D341Med (cell line): ENCODE results near the gene OR13J1.
"Not testable (repeated sequence)": the region's sequence is repeated elsewhere in the genome, so short reads cannot be mapped to it uniquely, and the experiment has no call there.

Experiments used
- DNase-seq: peaks from one replicate; pipeline ENCODE4 v3.0.0; 2012; ENCODE audit warnings: low spot score

OR13J1 gene, protein sequence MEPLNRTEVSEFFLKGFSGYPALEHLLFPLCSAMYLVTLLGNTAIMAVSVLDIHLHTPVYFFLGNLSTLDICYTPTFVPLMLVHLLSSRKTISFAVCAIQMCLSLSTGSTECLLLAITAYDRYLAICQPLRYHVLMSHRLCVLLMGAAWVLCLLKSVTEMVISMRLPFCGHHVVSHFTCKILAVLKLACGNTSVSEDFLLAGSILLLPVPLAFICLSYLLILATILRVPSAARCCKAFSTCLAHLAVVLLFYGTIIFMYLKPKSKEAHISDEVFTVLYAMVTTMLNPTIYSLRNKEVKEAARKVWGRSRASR

DNA sequence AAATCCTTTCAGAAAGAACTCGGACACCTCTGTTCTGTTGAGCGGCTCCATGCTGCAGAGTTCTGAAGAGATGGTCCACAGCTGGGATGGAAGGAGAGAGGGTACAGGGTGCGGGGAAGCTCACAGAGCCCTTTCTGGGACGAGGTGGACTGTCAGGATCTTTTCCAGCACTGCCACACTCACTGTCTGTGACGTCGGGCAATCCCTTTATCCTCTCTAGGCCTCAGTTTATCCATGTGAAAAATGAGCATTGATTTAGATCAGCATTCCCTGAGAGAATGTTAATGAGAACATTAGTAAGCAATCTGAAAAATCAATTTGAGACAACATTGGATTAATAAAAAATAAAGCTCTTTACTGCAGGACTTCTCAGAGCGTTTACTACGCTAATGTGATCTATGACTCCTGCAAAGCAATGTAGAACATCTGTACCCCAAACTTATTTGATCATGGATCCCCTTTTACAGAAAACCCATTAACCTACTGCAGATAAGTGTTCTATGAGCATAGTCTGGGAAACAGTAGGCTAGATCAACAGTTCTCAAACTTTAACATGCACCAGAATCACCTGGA, at the start of gene OR13J1:
TSS of gene OR13J1 (minus strand) at position 51 of the 573 bp plus-strand sequence. CDS start at position 51, 0 bp downstream.
- no peak for DNase-seq

DNA sequence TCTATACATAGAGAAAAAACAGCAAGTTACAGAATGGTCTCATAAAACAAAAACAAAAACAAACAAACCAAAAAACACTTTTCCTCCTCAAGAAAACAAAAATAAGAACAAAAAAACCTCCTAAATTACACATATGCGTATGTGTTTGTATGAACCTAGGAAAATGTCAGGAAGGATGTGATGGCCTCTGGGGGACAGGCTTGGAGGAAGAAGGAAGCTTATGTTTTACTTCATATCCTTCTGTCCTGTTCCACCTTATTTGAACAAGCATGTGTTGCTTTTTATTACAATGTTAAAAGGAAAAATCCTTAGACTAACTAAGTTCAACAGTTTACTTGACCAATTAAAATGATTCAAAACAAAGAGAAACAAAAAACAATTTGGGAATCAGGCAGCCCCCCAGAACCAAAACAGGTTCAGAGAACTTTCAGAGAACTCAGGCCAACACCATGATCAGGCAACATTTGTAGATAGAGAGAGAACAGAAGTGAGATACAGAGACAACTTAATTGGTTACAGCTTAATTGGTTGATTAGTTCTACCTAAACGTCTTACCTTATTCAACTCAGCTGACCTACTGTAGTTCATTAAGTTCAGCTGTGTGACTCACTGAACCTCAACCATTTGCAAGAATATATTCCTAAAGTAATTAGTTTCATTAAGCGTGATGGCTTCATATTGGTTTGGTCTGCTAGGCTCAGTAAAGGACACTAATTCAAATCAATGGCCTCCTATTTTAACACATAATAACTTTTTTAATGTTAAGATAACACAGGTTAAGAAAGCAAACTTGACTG, 49.2 kb upstream of the OR13J1 start:
- no peak for DNase-seq

DNA sequence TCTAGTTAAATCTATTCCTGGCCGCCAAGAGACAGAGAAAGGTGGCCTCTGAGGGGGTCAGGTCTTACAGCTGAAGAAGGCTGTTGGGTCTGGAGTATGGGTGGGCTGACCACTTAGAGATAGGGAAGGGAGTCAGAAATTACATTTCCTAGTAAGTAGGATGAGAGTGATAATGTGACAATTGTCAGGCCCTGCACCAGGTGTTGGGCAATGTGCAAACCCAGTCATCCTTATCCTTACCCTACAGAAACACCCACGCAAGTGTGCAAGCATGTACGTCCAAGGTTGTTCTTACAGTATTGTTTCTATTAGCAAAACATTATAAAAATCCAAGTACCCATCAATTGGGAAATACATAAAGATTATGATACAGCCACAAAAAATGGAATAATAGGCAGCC, 48.6 kb upstream of the OR13J1 start:
- no peak for DNase-seq

DNA sequence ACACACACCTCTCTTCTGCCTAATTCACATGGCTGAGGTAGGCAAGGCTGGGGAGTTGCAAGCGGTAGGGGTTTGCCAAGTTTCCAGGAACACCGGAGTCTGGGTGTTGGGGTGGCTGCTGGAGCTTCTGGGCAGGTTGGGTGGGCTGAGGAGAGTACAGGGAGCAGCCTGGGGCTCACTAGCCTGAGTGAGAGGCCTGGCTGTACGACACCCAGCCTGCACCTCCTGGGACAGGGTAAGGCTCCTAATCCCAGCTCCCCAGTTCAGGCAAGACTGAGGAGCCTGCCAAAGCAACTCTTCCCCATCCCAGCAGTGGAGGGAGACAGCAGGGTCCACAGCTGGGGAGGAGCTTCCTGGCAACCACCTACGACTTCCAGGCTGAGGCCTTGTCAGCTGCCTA, 47.1 kb upstream of the OR13J1 start:
- no peak for DNase-seq

DNA sequence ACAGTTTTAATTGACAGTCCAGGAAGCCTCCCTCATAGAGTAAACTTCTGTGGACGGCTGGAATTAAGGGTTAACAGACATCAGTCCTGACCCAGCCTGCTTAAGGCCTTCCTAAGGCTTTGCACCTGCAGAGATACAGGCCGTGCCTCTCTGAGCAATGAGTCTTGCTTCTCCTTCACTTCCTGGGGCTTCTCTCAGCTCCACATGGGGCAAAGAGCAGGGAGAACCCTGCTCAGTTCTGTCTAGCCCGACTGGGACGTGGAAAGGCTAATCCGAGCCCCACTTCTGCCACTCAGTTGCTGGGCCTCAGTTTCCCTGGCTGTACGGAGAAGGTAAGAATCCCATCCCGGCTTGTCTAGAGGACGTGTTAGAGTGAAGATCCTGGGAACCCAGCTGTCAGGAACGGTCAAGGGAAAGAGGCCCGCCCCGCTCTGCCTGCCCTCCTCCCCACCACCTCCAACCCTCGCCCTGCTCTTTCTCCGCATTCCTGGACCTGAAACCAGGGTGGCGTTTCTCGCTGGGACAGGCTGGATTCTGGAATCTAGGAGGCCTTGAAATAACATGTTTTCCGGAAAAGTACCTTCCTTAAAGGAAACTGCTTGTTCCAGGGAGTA, 45.6 kb upstream of the OR13J1 start:
- DNase-seq = no peak

DNA sequence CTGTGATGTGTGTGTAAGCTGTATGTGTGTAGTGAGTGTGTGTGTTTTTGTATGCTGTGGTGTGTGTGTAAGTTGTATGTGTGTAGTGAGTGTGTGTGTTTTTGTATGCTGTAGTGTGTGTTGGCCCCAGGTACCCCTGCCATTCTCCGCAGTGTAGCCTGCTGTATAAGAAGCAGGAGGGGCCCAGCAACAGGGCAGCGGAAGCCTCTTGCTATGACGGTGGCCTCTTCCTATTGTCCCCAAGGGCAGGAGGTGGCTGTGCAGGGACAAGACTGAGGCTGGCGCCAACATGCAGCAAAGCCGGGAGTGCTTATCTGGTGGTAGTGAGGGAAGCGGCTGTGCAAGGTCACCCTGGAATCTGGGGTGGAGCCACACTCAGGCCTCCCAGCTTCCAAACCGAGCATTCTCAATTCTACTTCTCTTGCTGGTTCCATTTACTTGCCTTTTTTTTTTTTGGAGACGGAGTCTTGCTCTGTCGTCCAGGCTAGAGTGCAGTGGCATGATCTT, 44.2 kb upstream of the OR13J1 start:
- peak; percentile 48 for DNase-seq

DNA sequence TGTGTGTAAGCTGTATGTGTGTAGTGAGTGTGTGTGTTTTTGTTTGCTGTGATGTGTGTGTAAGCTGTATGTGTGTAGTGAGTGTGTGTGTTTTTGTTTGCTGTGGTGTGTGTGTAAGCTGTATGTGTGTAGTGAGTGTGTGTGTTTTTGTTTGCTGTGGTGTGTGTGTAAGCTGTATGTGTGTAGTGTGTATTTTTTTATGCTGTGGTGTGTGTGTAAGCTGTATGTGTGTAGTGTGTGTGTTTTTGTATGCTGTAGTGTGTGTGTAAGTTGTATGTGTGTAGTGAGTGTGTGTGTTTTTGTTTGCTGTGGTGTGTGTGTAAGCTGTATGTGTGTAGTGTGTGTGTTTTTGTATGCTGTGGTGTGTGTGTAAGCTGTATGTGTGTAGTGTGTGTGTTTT, 43.2 kb upstream of the OR13J1 start:
- not testable (repeated sequence) for DNase-seq

DNA sequence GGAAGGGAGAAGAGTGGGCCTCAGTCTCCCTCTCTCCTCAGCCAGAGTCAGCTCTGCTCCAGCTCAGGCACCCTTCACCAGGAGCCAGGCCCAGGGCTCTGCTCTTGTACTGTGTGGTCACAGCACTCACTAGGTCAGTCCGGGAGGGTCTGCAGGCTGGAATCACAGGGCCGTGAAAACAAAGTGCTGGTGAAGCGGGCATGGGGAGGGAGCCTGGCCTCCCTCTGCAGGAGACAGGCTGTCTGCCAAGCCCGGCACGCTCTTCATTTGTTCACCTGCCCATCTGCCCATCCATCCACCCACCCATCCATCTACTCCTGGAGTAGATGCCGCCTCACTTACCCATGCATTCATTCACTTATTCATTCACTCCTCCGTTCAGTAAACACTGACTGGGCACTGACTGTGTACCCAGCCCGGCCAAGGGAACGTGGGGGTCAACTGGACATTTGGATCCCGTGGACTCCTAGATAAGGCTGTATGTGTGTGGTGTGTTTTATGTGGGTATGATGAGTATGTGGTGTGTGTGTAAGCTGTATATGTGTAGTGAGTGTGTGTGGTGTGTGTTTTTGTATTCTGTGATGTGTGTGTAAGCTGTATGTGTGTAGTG, 42.7 kb upstream of the OR13J1 start:
- DNase-seq = no peak

DNA sequence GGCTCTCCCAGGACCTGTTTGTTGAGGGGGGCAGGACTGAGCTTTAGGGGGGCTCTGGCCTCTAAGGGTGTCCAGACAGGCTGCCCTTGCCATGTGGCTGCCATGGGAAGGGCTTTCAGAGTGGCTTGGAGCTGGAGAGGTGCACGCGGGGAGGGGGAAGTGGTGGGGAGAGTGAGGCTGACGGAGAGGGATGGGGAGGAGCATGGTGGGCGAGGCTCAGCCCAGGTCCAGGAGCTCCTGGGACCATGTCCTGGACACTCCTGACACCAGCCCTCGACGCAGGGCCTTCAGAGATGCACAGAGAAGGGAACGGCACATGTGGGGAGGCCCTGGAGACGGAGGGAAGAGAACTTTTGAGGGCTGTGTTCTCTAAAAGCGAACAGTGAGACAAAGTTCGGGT, 41.5 kb upstream of the OR13J1 start:
- DNase-seq = no peak

DNA sequence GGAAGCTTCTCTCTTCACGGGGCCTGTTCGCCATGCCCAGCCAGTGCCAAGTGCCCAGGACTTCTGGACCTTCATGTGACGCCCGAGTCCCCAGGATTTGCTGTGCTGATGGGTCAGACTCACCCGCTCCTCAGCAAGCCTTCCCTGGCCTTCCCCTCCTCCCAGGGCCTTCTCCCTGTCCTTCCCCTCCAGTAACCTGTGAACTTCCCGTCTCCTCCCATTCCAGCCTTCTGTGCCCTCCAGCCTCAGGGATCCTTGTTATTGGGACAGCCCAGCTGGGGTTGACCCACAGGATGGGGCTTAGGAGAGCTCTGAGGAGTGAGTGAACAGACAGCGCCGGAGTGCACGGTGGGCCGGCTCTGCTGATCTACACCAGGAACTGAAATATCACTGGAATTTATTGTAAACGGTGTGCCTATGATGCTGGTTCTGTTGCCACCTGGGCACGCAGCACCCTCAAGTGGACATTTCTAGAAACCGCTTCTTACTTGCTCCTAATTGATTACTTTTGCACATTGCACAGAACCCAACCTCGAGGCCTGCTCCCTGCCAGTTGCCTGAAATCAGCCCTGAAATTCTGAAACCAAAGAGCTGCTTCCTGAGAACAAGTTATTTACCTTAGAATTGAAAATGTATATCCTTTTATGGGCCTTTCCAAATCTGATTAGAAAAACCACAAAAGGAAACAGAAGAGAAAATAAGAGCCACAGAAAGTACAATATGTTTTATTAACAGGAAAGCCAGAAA, 40.6 kb upstream of the OR13J1 start:
- peak; percentile 64 for DNase-seq

DNA sequence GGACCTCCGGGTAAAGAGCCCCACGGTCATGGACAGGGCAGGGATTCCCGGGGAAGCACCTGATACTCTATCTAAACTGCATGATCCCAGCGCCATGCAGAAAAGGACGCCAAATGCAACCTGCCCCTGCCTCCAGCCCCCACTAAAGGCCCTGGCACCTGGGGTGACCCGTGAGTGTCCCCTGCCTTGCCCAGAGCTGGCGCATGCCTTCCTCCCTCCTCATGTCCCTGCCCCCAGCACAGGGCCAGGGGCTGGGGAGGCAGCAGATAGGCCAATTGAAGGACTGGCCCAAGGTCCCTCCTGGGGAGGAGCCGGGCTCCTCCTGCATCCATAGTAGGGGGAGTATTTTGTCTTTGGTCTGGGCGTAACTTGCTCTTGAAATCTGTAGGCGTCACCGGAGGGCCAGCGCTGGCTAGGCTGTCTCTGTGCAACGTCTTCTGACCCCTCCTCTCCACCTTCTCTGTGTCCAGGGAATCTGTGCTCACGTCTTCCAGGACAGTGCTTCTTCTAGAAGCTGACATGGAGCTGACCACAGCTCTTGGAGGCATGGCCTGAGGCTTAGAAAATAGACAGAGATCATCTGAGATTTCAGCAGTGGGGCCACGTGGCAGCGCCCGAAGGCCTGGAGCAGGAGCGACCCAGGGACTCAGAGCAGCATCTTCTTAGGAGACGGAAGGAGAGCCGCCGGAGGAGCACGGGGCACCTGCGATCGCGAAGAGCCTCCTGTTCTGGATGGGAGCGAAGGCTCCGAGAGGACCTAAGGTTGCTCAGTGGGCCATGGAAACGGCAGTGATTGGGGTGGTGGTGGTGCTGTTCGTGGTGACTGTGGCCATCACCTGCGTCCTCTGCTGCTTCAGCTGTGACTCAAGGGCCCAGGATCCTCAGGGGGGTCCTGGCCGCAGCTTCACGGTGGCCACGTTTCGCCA, 39.7 kb upstream of the OR13J1 start:
- DNase-seq = no peak

DNA sequence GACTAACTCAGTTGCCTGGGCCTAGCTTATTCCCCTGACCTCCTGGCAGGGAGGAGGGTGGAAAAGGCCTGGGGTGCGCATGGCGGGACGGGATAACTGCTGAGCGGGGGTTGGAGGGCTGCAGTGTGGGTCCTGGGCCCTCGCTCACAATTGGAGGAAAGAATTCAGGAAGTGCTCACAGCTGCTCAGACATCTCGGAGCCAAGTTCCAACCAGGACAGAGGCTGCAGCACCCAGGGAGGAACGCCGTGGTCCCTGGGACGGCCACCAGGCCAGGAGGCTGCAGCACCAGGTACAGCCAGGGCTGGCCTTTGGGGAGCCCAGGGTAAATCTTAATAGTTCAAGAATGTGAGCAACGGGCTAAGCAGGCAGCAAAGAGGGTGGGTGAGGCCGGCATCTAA, 39.1 kb upstream of the OR13J1 start, which contains the start of gene SPAAR:
TSS of gene SPAAR (plus strand) at position 217 of the 400 bp plus-strand sequence. CDS start 974 bp downstream, outside the sequence.
- DNase-seq = no peak

DNA sequence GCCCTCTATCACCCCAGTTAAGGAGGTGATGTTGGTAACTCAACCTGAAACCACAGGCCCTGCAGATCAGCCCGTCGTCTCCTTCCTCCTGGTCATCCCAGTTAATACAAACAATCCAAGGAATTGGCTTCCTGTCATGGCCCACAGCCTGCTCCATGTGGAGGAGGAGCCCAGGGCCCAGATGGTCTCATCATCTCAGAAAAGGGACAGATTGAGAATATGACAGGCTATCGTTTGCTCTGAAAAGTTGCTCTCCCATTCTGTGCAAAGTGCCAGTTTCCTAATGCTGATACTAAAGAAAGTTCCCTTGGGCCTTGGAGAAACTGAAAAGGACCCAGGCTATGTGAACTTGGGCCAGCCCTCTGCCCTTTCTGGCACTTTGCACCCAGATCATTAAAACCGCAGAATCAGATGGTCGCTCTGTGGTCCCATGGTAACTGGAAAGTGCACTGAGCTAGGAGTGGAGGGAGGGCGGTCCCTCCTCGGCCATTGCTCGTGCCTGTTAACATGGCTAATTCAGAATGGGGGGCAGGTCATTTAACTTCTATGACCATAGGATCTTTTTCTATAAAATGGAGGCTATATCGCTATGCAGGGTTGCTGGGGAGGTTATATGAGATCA, 38.4 kb upstream of the OR13J1 start:
- no peak for DNase-seq

DNA sequence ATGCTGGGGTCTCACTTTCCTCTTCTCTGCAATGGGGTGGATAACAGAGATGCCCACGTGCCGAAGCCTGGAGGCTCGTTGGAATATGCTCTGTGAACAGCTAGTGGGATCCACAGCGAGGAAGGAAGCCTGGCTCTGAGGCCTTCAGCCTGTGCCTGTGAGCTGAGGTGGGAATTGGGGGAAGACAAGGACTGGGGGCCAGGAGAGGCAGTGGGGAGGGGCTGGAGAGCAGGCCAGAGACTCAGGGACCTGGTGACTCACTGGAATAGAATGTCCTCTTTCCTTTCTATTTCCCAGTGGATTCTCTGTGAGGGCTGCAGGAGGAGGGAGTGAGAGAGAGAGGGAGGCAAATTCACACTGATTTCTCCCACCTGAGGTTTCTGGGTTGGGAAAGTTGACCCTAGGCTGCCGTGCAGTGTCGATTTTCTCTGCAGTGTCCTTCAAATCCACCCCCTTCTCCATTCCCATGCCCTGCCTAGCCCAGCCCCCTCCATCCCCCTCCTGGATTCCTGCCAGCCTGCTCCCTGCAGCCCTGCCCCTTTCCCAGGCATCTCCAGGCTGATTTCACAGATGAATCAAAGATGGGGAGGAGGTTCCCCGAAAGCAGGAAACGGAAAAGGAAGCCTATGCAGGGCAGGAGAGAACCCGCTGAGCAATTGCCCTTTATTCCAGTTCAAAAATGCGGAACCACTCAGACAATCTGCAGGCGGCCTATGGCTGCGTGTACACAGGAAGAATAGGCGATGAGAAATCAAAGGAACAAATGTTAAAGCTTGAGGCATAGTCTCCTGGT, 37.7 kb upstream of the OR13J1 start:
- no peak for DNase-seq

DNA sequence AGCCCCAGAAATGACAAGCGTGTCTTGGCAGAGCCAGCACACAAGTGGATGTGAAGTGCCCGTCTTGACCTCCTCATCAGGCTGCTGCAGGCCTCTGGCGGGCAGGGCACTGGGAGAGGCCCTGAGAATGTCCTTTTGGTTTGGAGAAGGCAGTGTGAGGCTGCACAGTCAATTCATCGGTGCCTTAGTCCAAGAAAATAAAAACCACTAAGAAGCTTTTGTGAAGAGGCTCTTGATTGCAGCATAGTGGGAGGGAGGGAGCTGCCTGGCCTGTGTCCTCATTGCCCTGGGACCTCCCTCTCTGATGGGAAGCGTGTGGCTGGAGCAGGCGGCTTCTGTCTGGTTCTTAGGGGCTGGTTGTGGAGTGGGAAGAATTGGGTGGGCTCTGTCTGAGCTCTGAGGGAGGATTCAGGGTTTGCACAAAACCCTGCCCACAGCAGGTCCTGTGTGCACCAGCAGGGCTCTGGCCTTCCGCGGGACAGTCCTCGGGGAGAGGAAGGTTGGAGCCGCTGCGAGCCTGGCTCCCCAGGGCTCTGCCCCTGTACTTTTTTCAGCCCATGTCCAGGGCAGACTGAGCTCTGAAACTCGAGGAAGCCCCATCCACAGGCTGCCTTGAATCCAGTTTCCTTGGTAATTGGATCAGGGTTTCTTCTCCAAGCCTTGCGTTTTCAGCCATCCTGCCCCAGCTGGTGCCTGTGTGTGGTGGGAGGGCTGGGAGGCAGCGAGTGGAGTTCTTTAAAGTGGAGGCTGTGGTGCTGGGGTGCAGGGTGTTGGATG, 36.9 kb upstream of the OR13J1 start:
- DNase-seq = no peak

DNA sequence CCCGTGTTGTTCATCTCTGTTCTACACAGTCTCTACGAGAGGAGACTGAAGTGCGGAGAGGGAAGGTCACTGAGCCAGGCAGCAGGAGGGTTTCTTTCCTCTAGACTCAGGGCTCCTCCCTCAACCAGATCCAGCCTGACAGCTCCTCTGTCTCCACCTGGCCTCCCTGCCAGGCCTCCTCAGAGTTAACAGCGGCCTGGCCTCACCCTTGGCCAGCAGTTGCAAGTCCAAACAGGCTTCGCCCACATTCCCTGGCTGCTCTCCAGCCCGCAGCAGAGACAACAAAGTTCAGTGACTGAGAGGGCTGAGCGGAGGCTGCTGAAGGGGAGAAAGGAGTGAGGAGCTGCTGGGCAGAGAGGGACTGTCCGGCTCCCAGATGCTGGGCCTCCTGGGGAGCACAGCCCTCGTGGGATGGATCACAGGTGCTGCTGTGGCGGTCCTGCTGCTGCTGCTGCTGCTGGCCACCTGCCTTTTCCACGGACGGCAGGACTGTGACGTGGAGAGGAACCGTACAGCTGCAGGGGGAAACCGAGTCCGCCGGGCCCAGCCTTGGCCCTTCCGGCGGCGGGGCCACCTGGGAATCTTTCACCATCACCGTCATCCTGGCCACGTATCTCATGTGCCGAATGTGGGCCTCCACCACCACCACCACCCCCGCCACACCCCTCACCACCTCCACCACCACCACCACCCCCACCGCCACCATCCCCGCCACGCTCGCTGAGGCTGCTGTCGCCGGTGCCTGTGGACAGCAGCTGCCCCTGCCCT, 35.9 kb upstream of the OR13J1 start, which contains the start of gene HRCT1:
TSS of gene HRCT1 (plus strand) at position 291 of the 768 bp plus-strand sequence. CDS start at position 377, 86 bp downstream.
- no peak for DNase-seq
